Endothelial cell of umbilical vein (primary cell): Measurements from ENCODE around the gene AMER1. TPM values are rescaled to one million over a fixed set of nuclear protein-coding genes. Genes with fewer than 3 reads are reported as not detected.

Source experiments
- BruUV-seq: library from RNA; stranded (reverse); fragments of 400-500 nt; replicated peaks from 2 replicates; lab custom pipeline; 2021; lab: Mats Ljungman, UMichigan
- CTCF ChIA-PET: fragments of 300-600, 350-600 bp; sonication (Branson Sonifier 250); formaldehyde crosslinking; loops from one replicate; lab custom pipeline; 2021; ENCODE audit warnings: antibody characterized with exemption, inconsistent platforms; lab: Charles Lee
- POLR2A ChIA-PET: fragments of 300-600, 350-600 bp; sonication (Branson Sonifier 250); formaldehyde crosslinking; loops from one replicate; lab custom pipeline; 2021; ENCODE audit warnings: antibody characterized with exemption, inconsistent platforms; lab: Charles Lee
- DNase-seq: peaks from one replicate; pipeline ENCODE4 v3.0.0-alpha.2; 2011; ENCODE audit warnings: low read depth, low spot score
- FAIRE-seq: peaks from 2 replicates; lab custom pipeline; 2011; peaks lifted over from hg19 to GRCh38; lab: Jason Lieb, UNC
- H2AFZ ChIP-seq: 2 replicates; pipeline ENCODE4 v1.6.0; 2012; ENCODE audit warnings: low read depth, low read length, control low read depth, inconsistent platforms
- H3K27ac ChIP-seq: 2 replicates; pipeline ENCODE4 v1.5.1; 2011; ENCODE audit warnings: low read depth, mild to moderate bottlenecking, control low read depth, low read length, moderate library complexity; ENCODE audit not compliant: insufficient read depth
- H3K27me3 ChIP-seq, 2 experiments: 2 replicates each; pipeline versions ENCODE4 v1.6.0 to v1.6.1; 2011; ENCODE audit warnings: low read length in 2 of 2, mixed read lengths in 1 of 2; ENCODE audit not compliant: control insufficient read depth in 2 of 2, insufficient read depth in 2 of 2
- H3K36me3 ChIP-seq, 2 experiments: 2 replicates in 1 of 2; 3 replicates in 1 of 2; pipeline ENCODE4 v1.5.1; 2011; ENCODE audit warnings: low read length in 2 of 2, mild to moderate bottlenecking in 1 of 2, moderate library complexity in 1 of 2; ENCODE audit not compliant: control insufficient read depth in 2 of 2, insufficient read depth in 2 of 2; ENCODE audit errors: extremely low read depth in 1 of 2
- H3K4me1 ChIP-seq: 3 replicates; pipeline ENCODE4 v1.5.1; 2011; ENCODE audit warnings: mild to moderate bottlenecking, low read length; ENCODE audit not compliant: control insufficient read depth, insufficient read depth; ENCODE audit errors: extremely low read depth
- H3K4me2 ChIP-seq: 2 replicates; pipeline ENCODE4 v1.6.1; 2011; ENCODE audit warnings: low read length, control low read depth, mixed read lengths; ENCODE audit not compliant: insufficient read depth
- H3K4me3 ChIP-seq, 3 experiments: fragments of 200-600 bp in 1 of 3; sonication (generic), shearing (Covaris generic) in 1 of 3; replicated peaks in 1 of 3; 2 replicates each; pipeline ENCODE4 v1.5.1; 2011 to 2016; ENCODE audit warnings: control low read depth in 3 of 3, low read length in 3 of 3, mild to moderate bottlenecking in 2 of 3, inconsistent platforms in 1 of 3, low read depth in 1 of 3, moderate library complexity in 1 of 3; ENCODE audit not compliant: insufficient read depth in 1 of 3
- H3K79me2 ChIP-seq: 2 replicates; pipeline ENCODE4 v1.6.0; 2012; ENCODE audit warnings: low read length, inconsistent platforms; ENCODE audit not compliant: control insufficient read depth, insufficient read depth
- H3K9ac ChIP-seq: replicated peaks from 2 replicates; pipeline ENCODE3; 2011; ENCODE audit warnings: low read length, control low read depth; ENCODE audit not compliant: insufficient read depth; ENCODE audit errors: extremely low read depth
- H3K9me1 ChIP-seq: replicated peaks from 3 replicates; pipeline ENCODE4 v1.6.0; 2011; ENCODE audit warnings: mild to moderate bottlenecking, low read length; ENCODE audit not compliant: control insufficient read depth, insufficient read depth; ENCODE audit errors: extremely low read depth
- H3K9me3 ChIP-seq: replicated peaks from 2 replicates; pipeline ENCODE4 v1.5.1; 2012; ENCODE audit warnings: low read length, inconsistent platforms; ENCODE audit not compliant: control insufficient read depth, insufficient read depth
- H4K20me1 ChIP-seq: replicated peaks from 2 replicates; pipeline ENCODE3; 2011; ENCODE audit warnings: mild to moderate bottlenecking, low read length; ENCODE audit not compliant: control insufficient read depth, insufficient read depth; ENCODE audit errors: extremely low read depth
- EZH2 ChIP-seq: IDR thresholded peaks from 2 replicates; pipeline ENCODE4 v1.6.1; 2012; ENCODE audit warnings: borderline replicate concordance, low read depth, mild to moderate bottlenecking, moderate library complexity, low read length, inconsistent platforms; ENCODE audit not compliant: severe bottlenecking
- FOS ChIP-seq: IDR thresholded peaks from 2 replicates; pipeline ENCODE4 v1.6.1; 2011; ENCODE audit warnings: mild to moderate bottlenecking, low read length, moderate library complexity, borderline replicate concordance; ENCODE audit not compliant: insufficient read depth
- GATA2 ChIP-seq: IDR thresholded peaks from 2 replicates; pipeline ENCODE4 v1.7.0; 2011; ENCODE audit warnings: low read depth, mild to moderate bottlenecking, moderate library complexity, mixed read lengths, low read length; ENCODE audit not compliant: insufficient read length, insufficient read depth
- JUN ChIP-seq: IDR thresholded peaks from 2 replicates; pipeline ENCODE4 v1.6.1; 2011; ENCODE audit warnings: borderline replicate concordance, low read depth; ENCODE audit not compliant: insufficient read length, insufficient read depth
- MYC ChIP-seq: IDR thresholded peaks from one replicate; pipeline ENCODE4 v1.6.1; 2011; ENCODE audit warnings: mild to moderate bottlenecking, low read depth, low read length
- POLR2A ChIP-seq: IDR thresholded peaks from 2 replicates; pipeline ENCODE4 v1.6.1; 2012; ENCODE audit warnings: low read depth, mild to moderate bottlenecking, control low read depth, low read length
- POLR2AphosphoS5 ChIP-seq: IDR thresholded peaks from 2 replicates; pipeline ENCODE4 v1.6.1; 2012; ENCODE audit warnings: low read depth, mild to moderate bottlenecking, control low read depth, low read length, moderate library complexity; ENCODE audit not compliant: insufficient read depth
- dilution Hi-C: fragments of 300-500 bp; cut with MboI; formaldehyde crosslinking; loops from one replicate; pipeline ENCODE4 v1.15.0; 2019; ENCODE audit warnings: low sequenced_read_pairs; ENCODE audit not compliant: extremely low pct_ligation_motif_present
- intact Hi-C: fragments of 100-400 bp; cut with micrococcal nuclease; formaldehyde crosslinking; loops from one replicate; pipeline ENCODE4 v1.10.0; 2022
- polyA plus RNA-seq, 4 experiments: library from polyadenylated mRNA; depleted of rRNA in 3 of 4; stranded (reverse) in 3 of 4; unstranded in 1 of 4; fragments of >200 nt; gene quantifications; 2 replicates each; pipeline versions ENCODE4 v1.2.1 to v1.2.3, GENCODE V29; 2011 to 2012; ENCODE audit warnings: missing spikeins in 1 of 4
- total RNA-seq: library from RNA; stranded (reverse); gene quantifications from 2 replicates; pipeline ENCODE4 v1.2.3, GENCODE V29; 2021
- TF ChIP-seq, protein P1 (sequence below): IDR thresholded peaks from 2 replicates; pipeline ENCODE4 v1.6.1; 2011; ENCODE audit not compliant: insufficient read depth, insufficient read length
- TF ChIP-seq, protein P2 (sequence below), 2 donors: IDR thresholded peaks; 1 replicate in 1 of 2; 2 replicates in 1 of 2; pipeline ENCODE4 v1.5.1; 2011; ENCODE audit warnings: low read length in 2 of 2, mild to moderate bottlenecking in 2 of 2, moderate library complexity in 2 of 2, control low read depth in 1 of 2, inconsistent platforms in 1 of 2, low read depth in 1 of 2; ENCODE audit not compliant: insufficient read depth in 1 of 2; ENCODE audit errors: extremely low read depth in 1 of 2

The AMER1 gene
- total and polyA plus RNA-seq, 2 donors (not counting 3 experiments of a cell fraction or from before 2014, with no cell fraction given), result 0.76 to 2.0 TPM

DNA sequence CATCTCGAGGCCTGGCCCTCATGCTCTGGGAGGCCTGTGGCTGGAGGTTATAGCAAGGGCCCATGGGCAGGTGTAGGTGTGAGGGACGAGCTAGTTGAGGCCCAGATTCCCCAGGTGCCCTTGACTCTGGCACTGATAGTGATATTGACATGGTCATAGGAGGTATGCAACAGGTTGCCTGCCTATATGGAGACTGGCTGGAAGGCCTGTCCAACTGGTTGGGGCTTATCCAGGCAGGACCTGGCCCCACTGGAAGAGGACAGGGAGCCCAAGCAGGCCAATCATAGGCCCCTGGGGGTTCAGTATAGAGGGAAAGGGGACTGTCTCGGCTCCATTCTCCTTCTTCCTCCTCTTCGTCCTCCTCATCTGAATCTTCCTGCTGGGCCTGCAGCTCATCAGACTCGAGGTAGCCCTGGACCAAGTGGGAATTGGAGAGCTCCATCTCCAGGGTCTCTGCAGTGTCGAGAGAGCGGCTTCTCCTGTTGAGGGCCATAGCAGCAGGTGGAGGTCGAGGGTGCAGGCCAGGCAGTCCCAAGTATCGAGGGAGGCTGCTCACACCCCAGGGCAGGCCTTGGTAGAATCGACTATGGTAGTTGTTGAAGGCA lies 15.3 kb downstream of the AMER1 start:
- Histone ChIP-seq H4K20me1 (no peaks in the 10 kb centered on the region), H3K9me1 (no peaks in the 10 kb centered on the region), H3K79me2 (no peaks in the 10 kb centered on the region), H3K9ac (no peak overlapping the region), H3K4me1 (no peaks in the 10 kb centered on the region), H3K27me3 (no peaks in the 10 kb centered on the region), H3K27ac (no peak overlapping the region), H2AFZ (no peak overlapping the region), H3K4me2 (no peak overlapping the region), H3K4me3 (no peak overlapping the region), H3K36me3 (peaks cover 0 to 3% of the 10 kb centered on the region in 2 experiments), H3K9me3 (no peaks in the 10 kb centered on the region)
- ChIA-PET CTCF (no interaction called here), POLR2A (no interaction called here)
- intact Hi-C loops (no loop called here), dilution Hi-C loops (no loop called here)
- FAIRE-seq (no peak), DNase-seq (no peak)
- no TSS peak for BruUV-seq
- TF ChIP-seq, protein P1, sequence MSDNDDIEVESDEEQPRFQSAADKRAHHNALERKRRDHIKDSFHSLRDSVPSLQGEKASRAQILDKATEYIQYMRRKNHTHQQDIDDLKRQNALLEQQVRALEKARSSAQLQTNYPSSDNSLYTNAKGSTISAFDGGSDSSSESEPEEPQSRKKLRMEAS, result no peak

DNA sequence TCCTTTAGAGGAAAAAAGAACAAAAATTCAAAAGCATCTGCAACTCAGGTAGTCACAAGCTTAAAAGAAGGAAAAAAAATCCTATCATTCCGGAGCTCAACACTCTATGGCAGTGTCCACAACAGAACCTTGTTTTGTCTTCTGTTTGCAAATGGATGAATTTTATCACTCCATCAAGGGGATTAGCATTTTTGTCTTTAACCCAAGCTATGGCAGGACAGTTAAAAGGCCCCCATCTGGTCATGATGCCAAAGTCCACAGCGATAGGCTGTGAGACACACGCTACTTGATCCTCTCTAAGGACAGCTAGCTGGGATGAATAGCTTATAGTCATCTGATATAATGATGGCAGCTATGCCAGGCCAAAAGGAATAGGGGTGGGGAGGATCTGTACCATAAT lies 16.6 kb downstream of the AMER1 start:
- Histone ChIP-seq H3K4me2 (no peak overlapping the region), H3K9me1 (no peaks in the 10 kb centered on the region), H3K4me1 (no peaks in the 10 kb centered on the region), H3K9me3 (no peaks in the 10 kb centered on the region), H3K27ac (no peak overlapping the region), H3K79me2 (no peaks in the 10 kb centered on the region), H3K4me3 (no peak overlapping the region), H3K9ac (no peak overlapping the region), H3K27me3 (no peaks in the 10 kb centered on the region), H4K20me1 (no peaks in the 10 kb centered on the region), H2AFZ (no peak overlapping the region), H3K36me3 (peaks cover 0 to 3% of the 10 kb centered on the region in 2 experiments)
- POLR2A ChIA-PET, result no interaction called here
- DNase-seq (no peak), FAIRE-seq (no peak)
- CTCF ChIA-PET, result no interaction called here
- TF ChIP-seq, protein P1, result no peak
- TF ChIP-seq EZH2, result no peak
- TF ChIP-seq, protein P2, sequence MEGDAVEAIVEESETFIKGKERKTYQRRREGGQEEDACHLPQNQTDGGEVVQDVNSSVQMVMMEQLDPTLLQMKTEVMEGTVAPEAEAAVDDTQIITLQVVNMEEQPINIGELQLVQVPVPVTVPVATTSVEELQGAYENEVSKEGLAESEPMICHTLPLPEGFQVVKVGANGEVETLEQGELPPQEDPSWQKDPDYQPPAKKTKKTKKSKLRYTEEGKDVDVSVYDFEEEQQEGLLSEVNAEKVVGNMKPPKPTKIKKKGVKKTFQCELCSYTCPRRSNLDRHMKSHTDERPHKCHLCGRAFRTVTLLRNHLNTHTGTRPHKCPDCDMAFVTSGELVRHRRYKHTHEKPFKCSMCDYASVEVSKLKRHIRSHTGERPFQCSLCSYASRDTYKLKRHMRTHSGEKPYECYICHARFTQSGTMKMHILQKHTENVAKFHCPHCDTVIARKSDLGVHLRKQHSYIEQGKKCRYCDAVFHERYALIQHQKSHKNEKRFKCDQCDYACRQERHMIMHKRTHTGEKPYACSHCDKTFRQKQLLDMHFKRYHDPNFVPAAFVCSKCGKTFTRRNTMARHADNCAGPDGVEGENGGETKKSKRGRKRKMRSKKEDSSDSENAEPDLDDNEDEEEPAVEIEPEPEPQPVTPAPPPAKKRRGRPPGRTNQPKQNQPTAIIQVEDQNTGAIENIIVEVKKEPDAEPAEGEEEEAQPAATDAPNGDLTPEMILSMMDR (IDR thresholded peaks at IDR 0.05; ENCODE audit: extremely low read depth in 1 of 2, insufficient read depth in 1 of 2, low read depth in 1 of 2, low read length in 2 of 2), result no peak
- no peak for TF ChIP-seq JUN
- TF ChIP-seq POLR2A, result no peak
- no peak for TF ChIP-seq POLR2AphosphoS5
- no peak for TF ChIP-seq FOS
- TF ChIP-seq MYC, result no peak
- no peak for TF ChIP-seq GATA2
- BruUV-seq, result no TSS peak
- dilution Hi-C loops (no loop called here), intact Hi-C loops (no loop called here)
